GM10248 (cell line): ENCODE data around the gene PLAGL1.

ENCODE experiments used
- CTCF ChIA-PET: fragments of 300-600 bp; sonication (Branson Sonifier 250); formaldehyde crosslinking; extraction: SDS; loops from one replicate; lab custom pipeline; 2021; ENCODE audit warnings: antibody characterized with exemption; lab: Yijun Ruan, JAX
- POLR2A ChIA-PET: fragments of 350-650 bp; sonication (Branson Sonifier 250); formaldehyde crosslinking; extraction: SDS; loops from one replicate; lab custom pipeline; 2020; ENCODE audit warnings: antibody characterized with exemption; lab: Yijun Ruan, JAX
- DNase-seq: peaks from one replicate; pipeline ENCODE4 v3.0.0; 2012; ENCODE audit errors: extremely low spot score
- TF ChIP-seq, protein P1 (sequence below): IDR thresholded peaks from 2 replicates; pipeline ENCODE4 v1.5.1; 2012; ENCODE audit warnings: mild to moderate bottlenecking, low read depth; ENCODE audit errors: extremely low read depth, missing control alignments, control extremely low read depth

The PLAGL1 gene

DNA sequence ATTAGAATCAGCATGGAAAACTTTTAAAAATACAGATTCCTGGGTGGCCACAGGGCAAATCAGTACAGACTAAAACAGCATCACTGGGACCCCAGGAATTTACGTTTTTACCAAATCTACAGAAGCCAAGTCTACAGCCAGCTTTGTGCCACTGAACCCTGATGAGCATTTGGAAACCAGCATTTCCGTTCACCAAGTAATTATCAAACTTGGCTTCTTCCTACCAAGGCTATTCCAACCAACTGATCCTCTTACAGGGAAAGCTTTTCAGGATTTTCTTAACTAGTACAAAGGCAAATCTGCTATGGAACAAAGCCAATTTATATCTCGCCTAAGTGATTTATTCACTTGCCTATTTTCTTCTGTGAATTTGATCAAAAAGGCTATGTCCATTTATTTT, 47.0 kb downstream of the PLAGL1 start:
- ChIA-PET CTCF (interaction anchor here (1.2 kb wide), 1 partner anchor 21 kb away, joined by 7 read pairs; no protein-coding TSS in a partner anchor), POLR2A (no interaction called here)
- DNase-seq = no peak
- TF ChIP-seq, protein P1, sequence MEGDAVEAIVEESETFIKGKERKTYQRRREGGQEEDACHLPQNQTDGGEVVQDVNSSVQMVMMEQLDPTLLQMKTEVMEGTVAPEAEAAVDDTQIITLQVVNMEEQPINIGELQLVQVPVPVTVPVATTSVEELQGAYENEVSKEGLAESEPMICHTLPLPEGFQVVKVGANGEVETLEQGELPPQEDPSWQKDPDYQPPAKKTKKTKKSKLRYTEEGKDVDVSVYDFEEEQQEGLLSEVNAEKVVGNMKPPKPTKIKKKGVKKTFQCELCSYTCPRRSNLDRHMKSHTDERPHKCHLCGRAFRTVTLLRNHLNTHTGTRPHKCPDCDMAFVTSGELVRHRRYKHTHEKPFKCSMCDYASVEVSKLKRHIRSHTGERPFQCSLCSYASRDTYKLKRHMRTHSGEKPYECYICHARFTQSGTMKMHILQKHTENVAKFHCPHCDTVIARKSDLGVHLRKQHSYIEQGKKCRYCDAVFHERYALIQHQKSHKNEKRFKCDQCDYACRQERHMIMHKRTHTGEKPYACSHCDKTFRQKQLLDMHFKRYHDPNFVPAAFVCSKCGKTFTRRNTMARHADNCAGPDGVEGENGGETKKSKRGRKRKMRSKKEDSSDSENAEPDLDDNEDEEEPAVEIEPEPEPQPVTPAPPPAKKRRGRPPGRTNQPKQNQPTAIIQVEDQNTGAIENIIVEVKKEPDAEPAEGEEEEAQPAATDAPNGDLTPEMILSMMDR = no peak

DNA sequence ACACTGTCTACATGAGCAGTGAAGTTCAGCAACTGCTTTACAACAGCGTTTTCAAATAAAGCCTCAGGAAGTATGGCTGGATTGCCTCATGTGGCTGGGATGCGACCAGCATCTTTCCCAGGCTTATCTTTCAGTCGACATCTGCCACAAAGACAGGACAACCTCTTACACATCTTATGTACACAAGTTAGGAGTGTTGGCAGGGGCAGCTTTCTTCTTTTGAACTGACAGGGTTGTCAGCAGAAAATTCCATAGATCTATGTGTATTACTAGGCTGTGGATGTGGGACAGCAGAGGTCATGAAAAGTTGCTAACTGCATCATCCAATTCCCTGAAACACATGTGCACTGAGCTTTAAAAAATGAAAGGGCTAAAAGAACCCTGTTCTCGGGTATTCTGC, 48.1 kb downstream of the PLAGL1 start:
- TF ChIP-seq, protein P1 = no peak
- CTCF ChIA-PET = interaction anchor here (1.2 to 2.6 kb wide), 3 partner anchors 17 to 20 kb away, joined by 3 to 12 read pairs (median 5); no protein-coding TSS in a partner anchor

DNA sequence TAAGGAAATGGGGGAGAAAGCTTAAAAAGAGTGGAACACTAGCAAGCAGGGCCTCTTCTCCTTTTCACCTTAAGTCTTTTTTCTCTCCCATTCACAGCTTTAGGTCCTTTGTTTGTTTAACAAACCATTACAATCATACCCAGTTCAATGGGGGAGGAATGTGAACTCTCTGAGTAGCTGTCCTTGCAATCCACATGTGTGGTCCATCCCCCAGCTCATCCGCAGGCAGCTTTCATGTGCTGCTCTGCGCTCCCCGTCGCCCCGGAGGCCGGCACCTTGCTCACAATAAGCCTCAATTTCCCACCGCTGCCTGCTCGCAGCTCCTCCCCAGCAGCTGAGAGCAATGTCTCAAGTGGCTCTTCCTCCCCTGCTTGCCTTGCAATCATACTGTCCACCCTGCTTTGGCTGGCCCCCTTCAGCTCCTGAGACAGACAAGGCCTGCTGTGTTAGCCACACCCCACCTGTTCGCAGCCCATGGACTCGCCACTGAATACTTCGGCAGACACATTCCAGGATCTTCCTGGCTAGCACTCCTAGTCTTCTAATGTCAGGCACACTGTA, 49.1 kb downstream of the PLAGL1 start:
- TF ChIP-seq, protein P1 = no peak
- ChIA-PET CTCF (interaction anchor here (0.8 to 2.6 kb wide), 5 partner anchors 13 to 19 kb away, joined by 3 to 12 read pairs (median 4); no protein-coding TSS in a partner anchor), POLR2A (no interaction called here)
- DNase-seq = no peak

More for the DNA sequence above, 48.1 kb downstream of the PLAGL1 start:
- no peak for DNase-seq
- POLR2A ChIA-PET = no interaction called here

DNA sequence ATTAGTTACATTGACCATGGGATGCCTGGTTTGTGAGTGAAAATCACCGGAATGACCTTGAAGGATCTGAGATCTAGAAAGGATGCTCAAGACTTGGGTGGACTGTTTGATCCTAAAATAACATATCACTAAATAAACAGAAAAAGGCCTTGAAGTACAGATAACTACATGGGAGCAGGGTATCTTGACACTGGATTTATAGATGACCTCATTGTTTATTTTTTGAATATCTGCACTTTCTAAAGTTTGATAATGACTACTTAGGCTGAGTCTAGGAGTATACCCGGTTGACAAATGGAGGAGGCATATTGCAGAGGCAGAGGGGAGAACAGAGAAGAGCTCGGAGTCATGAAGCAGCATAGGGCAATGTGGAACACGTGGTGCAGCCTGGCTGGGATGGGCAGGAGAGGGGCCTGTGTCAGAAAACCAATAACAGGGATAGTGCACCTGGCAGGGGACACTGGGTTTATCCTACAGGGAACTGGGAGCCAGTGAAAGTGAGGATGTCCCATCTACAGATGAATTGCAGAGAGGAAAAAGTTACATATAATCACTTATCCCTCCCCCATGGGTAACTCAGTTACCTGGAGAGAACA, 50.3 kb downstream of the PLAGL1 start:
- ChIA-PET POLR2A (no interaction called here), CTCF (interaction anchor here (1.0 to 3.6 kb wide), 4 partner anchors 13 to 18 kb away, joined by 4 to 12 read pairs (median 12); no protein-coding TSS in a partner anchor)
- TF ChIP-seq, protein P1 = no peak
- no peak for DNase-seq

DNA sequence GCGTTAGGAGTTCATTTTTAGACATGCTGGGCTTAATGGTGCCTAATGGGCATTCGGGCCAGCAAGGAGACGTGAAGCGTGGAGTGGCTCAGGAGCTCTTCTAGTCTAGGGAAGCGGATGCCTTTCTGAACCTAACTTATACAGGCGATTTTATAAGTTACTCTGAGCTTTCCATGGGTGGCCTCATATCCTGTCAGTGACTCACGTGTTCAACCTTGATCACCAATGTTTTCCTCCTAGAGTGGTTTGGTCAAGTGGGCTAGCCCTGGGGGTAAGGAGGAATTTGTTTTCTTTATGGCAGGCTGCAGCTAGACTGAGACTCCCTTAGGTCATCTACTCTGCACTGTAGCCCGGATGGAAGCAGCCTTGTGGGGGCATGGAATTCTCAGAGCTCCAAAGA, 52.1 kb downstream of the PLAGL1 start:
- ChIA-PET CTCF (interaction anchor here (1.0 to 3.6 kb wide), 5 partner anchors 9 to 447 kb away, joined by 3 to 12 read pairs (median 9); no protein-coding TSS in a partner anchor), POLR2A (no interaction called here)
- no peak for DNase-seq
- TF ChIP-seq, protein P1 = no peak

DNA sequence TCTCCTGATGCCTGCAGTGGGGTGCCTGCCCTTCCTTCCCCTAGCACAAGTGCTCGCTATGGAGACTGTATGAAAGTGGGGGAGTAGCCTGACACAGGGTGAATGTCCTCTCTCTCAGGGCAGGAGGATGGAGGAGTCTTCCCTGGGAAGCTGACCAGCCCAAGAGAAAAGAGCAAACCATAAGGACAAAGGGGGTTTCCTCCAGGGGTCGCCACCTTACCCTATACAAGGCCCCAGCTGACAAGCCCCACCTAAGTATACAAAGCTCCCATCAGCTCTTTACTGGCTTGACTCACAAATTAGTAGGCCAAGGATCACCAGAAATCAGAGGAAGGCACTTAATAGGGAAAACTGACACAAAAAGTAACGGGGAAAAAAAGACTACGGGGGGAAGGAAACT, 54.1 kb downstream of the PLAGL1 start:
- POLR2A ChIA-PET = no interaction called here
- CTCF ChIA-PET = interaction anchor here (1.0 to 2.3 kb wide), 7 partner anchors 10 to 60 kb away, joined by 3 to 10 read pairs (median 5); no protein-coding TSS in a partner anchor
- no peak for DNase-seq
- TF ChIP-seq, protein P1 = no peak
